ENCODE results near the gene SLIT3.

SLIT3 gene

GRCh38 chr5:169104937-169105494 lies 195.9 kb downstream of the SLIT3 start:
- no peak for DNase-seq (ENCODE audit: low spot score)

GRCh38 chr5:169103586-169104181 lies 197.3 kb downstream of the SLIT3 start:
- DNase-seq (ENCODE audit: low spot score), result no peak

GRCh38 chr5:169101966-169102365 lies 199.0 kb downstream of the SLIT3 start:
- DNase-seq (ENCODE audit: low spot score), result no peak

GRCh38 chr5:169100735-169101075 lies 200.2 kb downstream of the SLIT3 start:
- no peak for DNase-seq (ENCODE audit: low spot score)

- DNase-seq (ENCODE audit: low spot score), result no peak
These were observed 200.9 kb downstream of the SLIT3 start for GRCh38 chr5:169099801-169100734.

GRCh38 chr5:169098331-169099121 lies 202.4 kb downstream of the SLIT3 start:
- no peak for DNase-seq (ENCODE audit: low spot score)

- DNase-seq (ENCODE audit: low spot score), result no peak
These were observed 203.3 kb downstream of the SLIT3 start for GRCh38 chr5:169097374-169098326.

GRCh38 chr5:169095976-169096375 lies 205.0 kb downstream of the SLIT3 start:
- DNase-seq (ENCODE audit: low spot score), result no peak

GRCh38 chr5:169095410-169095960 lies 205.5 kb downstream of the SLIT3 start:
- DNase-seq (ENCODE audit: low spot score), result no peak

- DNase-seq (ENCODE audit: low spot score), result no peak
These were observed 206.1 kb downstream of the SLIT3 start for GRCh38 chr5:169094586-169095409.

- DNase-seq (ENCODE audit: low spot score), result no peak
These were observed 209.5 kb downstream of the SLIT3 start for GRCh38 chr5:169091396-169091980.

GRCh38 chr5:169089343-169089742 lies 211.6 kb downstream of the SLIT3 start:
- no peak for DNase-seq (ENCODE audit: low spot score)

- no peak for DNase-seq (ENCODE audit: low spot score)
These were observed 212.8 kb downstream of the SLIT3 start for GRCh38 chr5:169088028-169088725.

- DNase-seq (ENCODE audit: low spot score), result no peak
These were observed 215.3 kb downstream of the SLIT3 start for GRCh38 chr5:169085636-169086035.

GRCh38 chr5:169085212-169085611 lies 215.7 kb downstream of the SLIT3 start:
- DNase-seq (ENCODE audit: low spot score), result no peak

GRCh38 chr5:169084775-169085174 lies 216.2 kb downstream of the SLIT3 start:
- no peak for DNase-seq (ENCODE audit: low spot score)

- no peak for DNase-seq (ENCODE audit: low spot score)
These were observed 217.4 kb downstream of the SLIT3 start for GRCh38 chr5:169083394-169084018.

- no peak for DNase-seq (ENCODE audit: low spot score)
These were observed 219.8 kb downstream of the SLIT3 start for GRCh38 chr5:169081000-169081724.

All from D341Med (cell line).